Measurements from ENCODE around the gene GUCY2C. TPM values are rescaled to one million over a fixed set of nuclear protein-coding genes. Genes with fewer than 3 reads are reported as not detected.

GUCY2C gene
- total RNA-seq, 3 donors from 2014 or later, result 33.2 to 94.8 (median 73.8) TPM

DNA sequence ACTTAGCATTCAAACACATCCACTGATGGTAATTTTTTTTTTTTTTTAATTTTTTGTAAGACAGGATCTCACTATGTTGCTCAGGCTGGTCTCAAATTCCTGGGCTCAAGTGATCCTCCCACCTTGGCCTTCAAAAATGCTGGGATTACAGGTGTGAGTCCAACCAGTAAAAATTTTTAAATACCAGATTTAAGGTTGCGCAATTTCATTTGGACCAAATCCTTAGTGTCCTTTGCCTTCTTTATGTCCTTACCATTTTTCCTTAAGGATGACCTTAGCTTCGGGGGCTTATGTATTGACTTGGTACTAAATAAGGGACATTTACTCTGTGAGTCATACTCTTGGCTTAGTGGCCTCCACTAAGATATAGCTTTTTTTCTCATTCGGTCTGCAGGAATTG lies 124.6 kb downstream of the GUCY2C start:
- no peaks in the 10 kb centered on the region for H3K9me3 ChIP-seq
- TF ChIP-seq, protein P1, sequence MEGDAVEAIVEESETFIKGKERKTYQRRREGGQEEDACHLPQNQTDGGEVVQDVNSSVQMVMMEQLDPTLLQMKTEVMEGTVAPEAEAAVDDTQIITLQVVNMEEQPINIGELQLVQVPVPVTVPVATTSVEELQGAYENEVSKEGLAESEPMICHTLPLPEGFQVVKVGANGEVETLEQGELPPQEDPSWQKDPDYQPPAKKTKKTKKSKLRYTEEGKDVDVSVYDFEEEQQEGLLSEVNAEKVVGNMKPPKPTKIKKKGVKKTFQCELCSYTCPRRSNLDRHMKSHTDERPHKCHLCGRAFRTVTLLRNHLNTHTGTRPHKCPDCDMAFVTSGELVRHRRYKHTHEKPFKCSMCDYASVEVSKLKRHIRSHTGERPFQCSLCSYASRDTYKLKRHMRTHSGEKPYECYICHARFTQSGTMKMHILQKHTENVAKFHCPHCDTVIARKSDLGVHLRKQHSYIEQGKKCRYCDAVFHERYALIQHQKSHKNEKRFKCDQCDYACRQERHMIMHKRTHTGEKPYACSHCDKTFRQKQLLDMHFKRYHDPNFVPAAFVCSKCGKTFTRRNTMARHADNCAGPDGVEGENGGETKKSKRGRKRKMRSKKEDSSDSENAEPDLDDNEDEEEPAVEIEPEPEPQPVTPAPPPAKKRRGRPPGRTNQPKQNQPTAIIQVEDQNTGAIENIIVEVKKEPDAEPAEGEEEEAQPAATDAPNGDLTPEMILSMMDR (IDR thresholded peaks at IDR 0.05), result no peak
- no peak overlapping the region for H3K4me3 ChIP-seq
- ATAC-seq, result no peak
- no peak for DNase-seq
- intact Hi-C loops (cut with DNase I, micrococcal nuclease), result no loop called here
- no peaks in the 10 kb centered on the region for H3K4me1 ChIP-seq (ENCODE audit: low read depth)
- no peaks in the 10 kb centered on the region for H3K36me3 ChIP-seq (ENCODE audit: low read depth)

DNA sequence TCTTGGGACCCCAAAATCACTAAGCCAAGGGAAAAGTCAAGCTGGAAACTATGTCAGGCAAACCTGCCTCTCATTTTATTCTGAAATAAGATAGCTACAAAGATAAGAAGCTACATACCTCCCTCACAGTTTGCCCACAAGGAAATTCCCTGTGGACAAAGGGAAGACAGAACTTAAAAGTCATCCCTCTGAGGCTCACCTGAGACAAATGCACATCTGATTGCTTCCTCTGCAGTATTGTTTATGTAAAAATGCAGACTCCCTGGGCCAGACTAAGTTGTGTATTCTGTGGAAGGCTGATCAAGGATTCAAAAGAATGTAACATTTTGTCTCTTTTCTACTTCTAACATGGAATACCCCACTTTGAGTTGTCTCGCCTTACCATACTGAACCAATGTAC lies 126.2 kb downstream of the GUCY2C start:
- no peak overlapping the region for H3K4me3 ChIP-seq
- TF ChIP-seq, protein P1 (IDR thresholded peaks at IDR 0.05), result no peak
- intact Hi-C loops (cut with DNase I, micrococcal nuclease), result no loop called here
- no peaks in the 10 kb centered on the region for H3K36me3 ChIP-seq (ENCODE audit: low read depth)
- ATAC-seq, result no peak
- H3K4me1 ChIP-seq (ENCODE audit: low read depth), result no peaks in the 10 kb centered on the region
- DNase-seq, result no peak
- no peaks in the 10 kb centered on the region for H3K9me3 ChIP-seq

DNA sequence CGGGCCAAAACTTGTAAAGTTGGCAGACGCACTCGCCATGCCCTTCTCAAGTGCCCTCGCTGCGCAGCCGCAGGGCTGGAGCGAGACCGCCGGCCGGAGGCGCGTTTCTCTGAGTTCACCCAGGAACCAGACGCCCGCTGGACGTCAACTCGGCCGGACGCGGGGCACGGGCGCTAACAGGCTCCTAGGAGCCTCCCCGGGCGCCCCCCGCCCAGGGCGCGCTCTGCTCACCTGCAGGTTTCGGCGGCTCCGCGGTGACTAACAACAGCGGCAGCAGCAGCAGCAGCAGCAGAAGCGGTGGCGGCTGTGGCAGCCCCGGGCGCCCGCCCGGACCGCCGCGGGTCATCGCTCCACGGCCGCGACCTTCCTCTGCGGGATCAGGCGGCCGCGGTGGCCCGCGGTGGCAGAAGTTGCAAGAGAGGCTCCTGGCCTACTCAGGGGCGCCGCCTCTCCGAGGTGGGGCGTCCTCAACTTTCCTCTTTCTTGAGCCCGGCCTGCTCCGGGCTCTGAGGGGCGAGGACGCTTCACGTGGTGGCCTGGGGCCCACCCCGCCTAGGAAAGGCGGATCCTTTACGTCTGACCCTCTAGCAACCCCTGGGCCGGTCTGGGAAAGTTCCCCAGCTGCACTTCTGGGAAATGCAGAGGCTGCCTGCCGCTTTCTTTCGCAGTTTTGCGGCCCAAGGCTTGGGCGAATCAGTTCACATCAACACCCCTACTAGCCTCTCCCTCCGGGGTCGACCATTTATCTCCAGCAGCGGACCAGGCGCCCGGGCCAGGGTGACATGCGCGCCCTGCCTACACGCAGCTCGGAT lies 128.8 kb downstream of the GUCY2C start, which contains the start of gene PLBD1:
Gene PLBD1, minus strand, starts transcription at position 533 of the 812 bp plus-strand sequence. Its CDS starts 187 bp downstream, at position 346.
- DNase-seq, result peak; percentile 71 to 81 (median 79)
- TF ChIP-seq, protein P1 (IDR thresholded peaks at IDR 0.05), result no peak
- Histone ChIP-seq H3K9me3 (no peaks in the 10 kb centered on the region), H3K36me3 (ENCODE audit: low read depth) (no peaks in the 10 kb centered on the region), H3K4me1 (ENCODE audit: low read depth) (peaks cover 8% of the 10 kb centered on the region), H3K4me3 (peak within 1 kb of the TSS; percentile 42)
- intact Hi-C loops (cut with DNase I, micrococcal nuclease), result no loop called here
- ATAC-seq, result peak; percentile 82

DNA sequence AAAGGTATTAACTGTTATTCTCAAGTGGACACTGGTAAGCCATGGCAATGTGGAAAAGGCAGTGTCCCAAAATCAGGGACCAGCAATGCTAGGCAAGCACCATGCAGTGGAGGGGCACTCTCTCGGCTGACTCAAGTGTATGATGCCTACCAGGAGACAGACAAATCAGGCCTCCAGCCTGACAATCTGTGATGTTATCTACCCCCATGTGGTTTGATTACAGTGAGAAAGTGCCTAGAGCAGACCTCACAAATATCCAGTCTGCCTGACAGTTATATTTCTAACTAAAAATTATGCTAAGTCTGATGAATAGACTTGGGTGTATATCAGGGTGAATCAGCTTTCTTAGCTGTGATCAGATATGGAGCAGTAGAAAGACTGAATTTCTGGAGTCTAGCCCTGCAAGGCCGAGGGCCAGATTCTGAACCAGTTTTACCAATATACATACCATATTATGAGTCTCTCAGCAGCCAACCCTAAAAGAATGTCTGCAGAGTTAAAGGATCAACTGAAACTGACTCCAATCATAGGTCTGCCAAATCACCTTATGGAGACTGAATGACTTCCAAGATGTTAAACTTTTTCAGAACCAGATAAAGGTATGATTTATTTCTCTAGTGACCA lies 132.0 kb downstream of the GUCY2C start:
- ATAC-seq, result no peak

DNA sequence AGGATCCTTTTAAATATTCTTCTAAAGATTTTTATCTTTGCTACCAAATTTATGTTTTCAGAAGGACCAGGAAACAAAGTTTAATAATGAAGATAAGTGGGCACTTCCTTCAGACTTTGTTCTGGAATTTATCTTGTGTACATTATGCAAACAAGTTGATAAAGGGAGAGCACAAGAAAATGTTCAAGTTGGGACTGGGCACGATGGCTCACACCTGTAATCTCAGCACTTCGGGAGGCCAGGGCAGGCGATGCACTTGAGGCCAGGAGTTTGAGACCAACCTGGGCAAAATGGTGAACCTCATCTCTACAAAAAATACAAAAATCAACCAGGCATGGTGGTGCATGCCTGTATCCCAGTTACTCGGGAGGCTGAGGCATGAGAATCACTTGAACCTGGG lies 133.4 kb downstream of the GUCY2C start:
- H3K4me1 ChIP-seq (ENCODE audit: low read depth), result peaks cover 19% of the 10 kb centered on the region
- TF ChIP-seq, protein P1 (IDR thresholded peaks at IDR 0.05), result no peak
- H3K36me3 ChIP-seq (ENCODE audit: low read depth), result no peaks in the 10 kb centered on the region
- H3K4me3 ChIP-seq, result no peak overlapping the region
- peak in 1 of 3 donors; percentile 45 for DNase-seq
- peak; percentile 20 for ATAC-seq
- intact Hi-C loops (cut with DNase I, micrococcal nuclease), result no loop called here
- H3K9me3 ChIP-seq, result no peaks in the 10 kb centered on the region

More for the DNA sequence above, 132.0 kb downstream of the GUCY2C start:
- DNase-seq, result no peak
- TF ChIP-seq, protein P1 (IDR thresholded peaks at IDR 0.05), result no peak
- intact Hi-C loops (cut with DNase I, micrococcal nuclease), result no loop called here
- H3K4me1 ChIP-seq (ENCODE audit: low read depth), result peaks cover 14% of the 10 kb centered on the region
- H3K36me3 ChIP-seq (ENCODE audit: low read depth), result no peaks in the 10 kb centered on the region
- H3K9me3 ChIP-seq, result no peaks in the 10 kb centered on the region
- no peak overlapping the region for H3K4me3 ChIP-seq

Other genes starting within 250 kb of the GUCY2C start
- gene PLBD1, start 128.7 kb downstream of the GUCY2C start, total RNA-seq, result 10 to 100 TPM; 22.6 to 82.4 (median 63.7) TPM
- 10 to 100 TPM; 38.4 to 53.7 (median 48.3) TPM for gene WBP11, start 106.9 kb upstream of the GUCY2C start, total RNA-seq
- gene C12orf60, start 107.1 kb upstream of the GUCY2C start, total RNA-seq, result under 1 TPM; 0.44 to 0.96 (median 0.46) TPM
- not detected for gene SMCO3, start 117.6 kb upstream of the GUCY2C start, total RNA-seq
- 1 to 10 TPM in 1 of 3 donors, under 1 TPM in 2; 0.06 to 1.9 (median 0.54) TPM for gene ART4, start 146.9 kb upstream of the GUCY2C start, total RNA-seq
- 100 to 1,000 TPM in 2 of 3 donors, 10 to 100 TPM in 1; 42.9 to 655 (median 121) TPM for gene MGP, start 189.3 kb upstream of the GUCY2C start, total RNA-seq
- 1 to 10 TPM; 1.4 to 5.6 (median 4.1) TPM for gene ERP27, start 241.9 kb upstream of the GUCY2C start, total RNA-seq

Measured in mucosa of descending colon (tissue), 3 donors.